SK-N-MC (cell line): ENCODE measurements around the gene DIRAS2.

ENCODE experiments used
- EZH2 ChIP-seq: fragments of 200-600 bp; sonication (generic); IDR thresholded peaks from one replicate; pipeline ENCODE4 v1.6.1; 2017; ENCODE audit warnings: antibody characterized with exemption
- FOXP2 ChIP-seq: optimal IDR thresholded peaks from 2 replicates; pipeline ENCODE3; 2011; ENCODE audit warnings: mild to moderate bottlenecking, moderate library complexity; ENCODE audit not compliant: insufficient read depth; ENCODE audit errors: extremely low read length, control extremely low read depth
- POLR2AphosphoS5 ChIP-seq: IDR thresholded peaks from 2 replicates; pipeline ENCODE4 v1.6.1; 2012; ENCODE audit warnings: mild to moderate bottlenecking, low read depth, low read length, borderline replicate concordance

DNA sequence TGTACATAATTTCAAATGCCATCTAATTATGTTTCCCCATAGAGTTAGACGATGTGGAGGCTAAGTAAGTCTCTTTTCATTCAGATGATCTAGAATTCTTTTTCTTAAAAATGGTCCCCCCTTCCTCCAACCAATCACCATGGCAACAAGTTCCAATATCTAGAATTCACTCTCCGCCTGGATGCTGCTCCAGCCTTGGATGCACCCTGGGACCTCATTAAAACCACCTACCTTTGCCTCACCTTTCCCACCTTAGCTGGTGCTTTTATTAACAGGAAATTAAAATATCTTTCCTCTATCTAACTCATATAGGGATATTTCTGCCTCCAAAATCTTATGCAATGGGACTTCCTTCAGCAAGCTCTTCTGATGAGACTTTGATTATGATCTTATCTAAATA, 49.0 kb downstream of the DIRAS2 start:
- no peak for TF ChIP-seq POLR2AphosphoS5
- no peak for TF ChIP-seq EZH2
- no peak for TF ChIP-seq FOXP2
